HFFc6 (cell line): ENCODE data around the gene PEMT. TPM values are rescaled to one million over a fixed set of nuclear protein-coding genes. Genes with fewer than 3 reads are reported as not detected.

Source experiments
- DNase-seq: peaks from one replicate; pipeline ENCODE4 v3.0.0-alpha.2; 2018
- H3K27ac Mint-ChIP-seq: 2 replicates; pipeline ENCODE4 v1.8.0; 2020; ENCODE audit warnings: mild to moderate bottlenecking, mixed read lengths
- H3K27me3 Mint-ChIP-seq: 2 replicates; pipeline ENCODE4 v1.8.0; 2021; ENCODE audit warnings: mild to moderate bottlenecking, moderate library complexity, mixed read lengths; ENCODE audit not compliant: insufficient read depth
- H3K36me3 Mint-ChIP-seq: 2 replicates; pipeline ENCODE4 v1.8.0; 2021; ENCODE audit warnings: low read depth, mixed read lengths
- H3K4me1 Mint-ChIP-seq: 2 replicates; pipeline ENCODE4 v1.8.0; 2020; ENCODE audit warnings: low read depth, mixed read lengths
- H3K4me3 Mint-ChIP-seq: 2 replicates; pipeline ENCODE4 v1.8.0; 2020; ENCODE audit warnings: mild to moderate bottlenecking, moderate library complexity, mixed read lengths
- H3K9me3 Mint-ChIP-seq: 2 replicates; pipeline ENCODE4 v1.8.0; 2020; ENCODE audit warnings: mild to moderate bottlenecking, mixed read lengths
- CTCF ChIP-seq: fragments of 200-600 bp; sonication (generic); IDR thresholded peaks from 2 replicates; pipeline ENCODE4 v1.5.0; 2021; ENCODE audit warnings: antibody characterized with exemption, mild to moderate bottlenecking
- total RNA-seq, 6 experiments: library from RNA; stranded (reverse); fragmentation: NEBNext Ultra II Directional; extraction: Animal tissue kit (Norgen Biotek cat#: 25700); gene quantifications; 2 replicates in 1 of 6; 3 replicates in 5 of 6; pipeline ENCODE4 v1.2.3, GENCODE V29; 2021

PEMT gene
- total RNA-seq, 6 experiments from 2014 or later, result 33.0 to 49.2 (median 44.0) TPM

DNA sequence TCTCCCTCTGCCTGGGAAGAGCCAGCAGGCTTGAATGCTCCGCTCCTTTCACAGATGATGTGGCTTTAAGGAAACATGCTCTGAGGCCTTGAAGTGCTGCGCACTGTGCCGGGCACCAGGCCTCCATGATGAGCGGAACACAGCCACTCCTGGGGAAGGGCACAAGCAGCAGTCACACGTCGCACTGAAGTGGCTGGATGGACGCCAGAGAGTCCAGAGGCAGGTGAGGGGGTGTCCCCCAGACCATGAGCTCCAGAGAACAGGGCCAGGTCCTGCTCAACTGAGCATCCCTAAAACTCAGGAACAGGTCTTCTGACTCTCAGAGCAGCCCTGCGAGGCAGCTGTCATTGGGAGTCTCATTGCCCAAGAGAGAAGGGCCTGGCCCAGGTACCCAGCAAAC, 35.6 kb downstream of the PEMT start:
- Mint-ChIP-seq H3K36me3 (no peaks in the 10 kb centered on the region), H3K4me3 (no peak overlapping the region), H3K27me3 (no peaks in the 10 kb centered on the region; the same call in 1 of the 2 replicates), H3K9me3 (no peaks in the 10 kb centered on the region), H3K27ac (no peak overlapping the region), H3K4me1 (no peaks in the 10 kb centered on the region)
- no peak for TF ChIP-seq CTCF
- no peak for DNase-seq

GRCh38 chr17:17555151-17555550, 36.4 kb downstream of the PEMT start:
- H3K27ac Mint-ChIP-seq, result no peak overlapping the region
- H3K4me3 Mint-ChIP-seq, result no peak overlapping the region
- no peaks in the 10 kb centered on the region; the same call in 1 of the 2 replicates for H3K27me3 Mint-ChIP-seq
- H3K4me1 Mint-ChIP-seq, result no peaks in the 10 kb centered on the region
- no peaks in the 10 kb centered on the region for H3K36me3 Mint-ChIP-seq
- no peak for TF ChIP-seq CTCF
- no peaks in the 10 kb centered on the region for H3K9me3 Mint-ChIP-seq
- DNase-seq, result no peak

- Mint-ChIP-seq H3K9me3 (no peaks in the 10 kb centered on the region), H3K4me3 (no peak overlapping the region), H3K27ac (no peak overlapping the region), H3K36me3 (no peaks in the 10 kb centered on the region), H3K27me3 (no peaks in the 10 kb centered on the region; the same call in 1 of the 2 replicates), H3K4me1 (no peaks in the 10 kb centered on the region)
- no peak for DNase-seq
- no peak for TF ChIP-seq CTCF
These were observed 37.2 kb downstream of the PEMT start for GRCh38 chr17:17554266-17554665.

GRCh38 chr17:17553217-17554195, 38.0 kb downstream of the PEMT start:
- H3K27ac Mint-ChIP-seq, result no peak overlapping the region
- no peaks in the 10 kb centered on the region for H3K9me3 Mint-ChIP-seq
- no peak overlapping the region for H3K4me3 Mint-ChIP-seq
- no peaks in the 10 kb centered on the region for H3K36me3 Mint-ChIP-seq
- DNase-seq, result no peak
- no peaks in the 10 kb centered on the region for H3K4me1 Mint-ChIP-seq
- H3K27me3 Mint-ChIP-seq, result no peaks in the 10 kb centered on the region; the same call in 1 of the 2 replicates
- TF ChIP-seq CTCF, result no peak

- no peak for DNase-seq
- no peaks in the 10 kb centered on the region; the same call in 1 of the 2 replicates for H3K27me3 Mint-ChIP-seq
- H3K4me1 Mint-ChIP-seq, result no peaks in the 10 kb centered on the region
- no peaks in the 10 kb centered on the region for H3K9me3 Mint-ChIP-seq
- no peak overlapping the region for H3K4me3 Mint-ChIP-seq
- H3K36me3 Mint-ChIP-seq, result no peaks in the 10 kb centered on the region
- no peak overlapping the region for H3K27ac Mint-ChIP-seq
- TF ChIP-seq CTCF, result no peak
These were observed 38.9 kb downstream of the PEMT start for GRCh38 chr17:17552351-17553216.
